SK-N-SH (cell line): ENCODE data around the gene RAB33A.

Experiments used
- CTCF ChIP-seq: fragments of 200-600 bp; sonication (generic); IDR thresholded peaks from 2 replicates; pipeline ENCODE4 v1.6.1; 2017; ENCODE audit warnings: antibody characterized with exemption, mild to moderate bottlenecking, moderate library complexity
- EP300 ChIP-seq, 2 experiments: IDR thresholded peaks; 2 replicates each; pipeline versions ENCODE4 v1.4.0 to v1.6.1; 2012; ENCODE audit warnings: borderline replicate concordance in 1 of 2, low read depth in 1 of 2, low read length in 1 of 2
- EZH2phosphoT487 ChIP-seq: fragments of 200-600 bp; sonication (generic); IDR thresholded peaks from 2 replicates; pipeline ENCODE4 v1.6.1; 2017; ENCODE audit warnings: low read depth, mixed run types, mild to moderate bottlenecking, antibody characterized with exemption, moderate library complexity, borderline replicate concordance
- FOXM1 ChIP-seq: IDR thresholded peaks from 2 replicates; pipeline ENCODE4 v1.4.0; 2012; ENCODE audit warnings: low read depth, mild to moderate bottlenecking
- IRF3 ChIP-seq: fragments of 150-350 bp; IDR thresholded peaks from 2 replicates; pipeline ENCODE4 v1.6.1; 2016; ENCODE audit warnings: mild to moderate bottlenecking, low read depth, low read length
- JUND ChIP-seq: IDR thresholded peaks from 2 replicates; pipeline ENCODE4 v1.4.0; 2012
- NRF1 ChIP-seq: IDR thresholded peaks from 2 replicates; pipeline ENCODE4 v1.6.1; 2012; ENCODE audit warnings: low read depth, mild to moderate bottlenecking, low read length
- POLR2AphosphoS5 ChIP-seq: IDR thresholded peaks from 2 replicates; pipeline ENCODE4 v1.6.1; 2012; ENCODE audit warnings: low read depth, low read length
- RAD21 ChIP-seq: IDR thresholded peaks from 2 replicates; pipeline ENCODE4 v1.6.1; 2012; ENCODE audit warnings: mild to moderate bottlenecking, low read length
- SIN3A ChIP-seq: IDR thresholded peaks from 2 replicates; pipeline ENCODE4 v1.6.1; 2012; ENCODE audit warnings: low read depth, mild to moderate bottlenecking, low read length, moderate library complexity, borderline replicate concordance
- SMC3 ChIP-seq: IDR thresholded peaks from 2 replicates; pipeline ENCODE4 v1.6.1; 2012; ENCODE audit warnings: low read depth, low read length, improper control_type of control experiment
- TAF1 ChIP-seq: IDR thresholded peaks from 2 replicates; pipeline ENCODE4 v1.6.1; 2012; ENCODE audit warnings: low read depth, mild to moderate bottlenecking, low read length, moderate library complexity, borderline replicate concordance
- USF1 ChIP-seq: IDR thresholded peaks from 2 replicates; pipeline ENCODE4 v1.4.0; 2012; ENCODE audit warnings: low read depth, borderline replicate concordance
- USF2 ChIP-seq: fragments of 150-350 bp; IDR thresholded peaks from 2 replicates; pipeline ENCODE4 v1.6.1; 2017; ENCODE audit warnings: antibody characterized with exemption, low read length, low read depth, borderline replicate concordance

- TF ChIP-seq IRF3 (no peak), CTCF (no peak), SMC3 (no peak), POLR2AphosphoS5 (no peak), RAD21 (no peak), EP300 (IDR thresholded peaks at IDR 0.05; ENCODE audit: borderline replicate concordance in 1 of 2, low read depth in 1 of 2, low read length in 1 of 2) (no peak), FOXM1 (no peak), JUND (no peak), USF1 (no peak), EZH2phosphoT487 (no peak), SIN3A (no peak), NRF1 (no peak), TAF1 (no peak), USF2 (no peak)
These were observed 3.2 kb downstream of the RAB33A start for GRCh38 chrX:130174937-130175336.
